HepG2 (cell line): ENCODE results near the gene VPS13C. TPM values are rescaled to one million over a fixed set of nuclear protein-coding genes. Genes with fewer than 3 reads are reported as not detected.

Experiments
- ATAC-seq: fragments of 200-7000 bp; cut with Tn5 transposase; 3 replicates; pipeline ENCODE4 v1.9.1; 2020; ENCODE audit warnings: mild to moderate bottlenecking, moderate library complexity
- BruUV-seq: library from RNA; stranded (reverse); fragments of 400-500 nt; replicated peaks from 2 replicates; lab custom pipeline; 2021; lab: Mats Ljungman, UMichigan
- CTCF ChIA-PET: fragments of 300-600 bp; formaldehyde crosslinking; extraction: SDS; loops from one replicate; lab custom pipeline; 2021; ENCODE audit warnings: low total read pairs, inconsistent platforms, low intra/inter-chr PET ratio; lab: Yijun Ruan, JAX
- POLR2A ChIA-PET: fragments of 350-600 bp; sonication (Branson Sonifier 250); formaldehyde crosslinking; loops from one replicate; lab custom pipeline; 2020; ENCODE audit warnings: antibody characterized with exemption, inconsistent platforms; lab: Yijun Ruan, JAX
- DNase-seq: peaks from one replicate; pipeline ENCODE4 v3.0.0-alpha.2; 2015; ENCODE audit warnings: low spot score
- FAIRE-seq: peaks from 3 replicates; lab custom pipeline; 2011; peaks lifted over from hg19 to GRCh38; lab: Jason Lieb, UNC
- H2AFZ ChIP-seq: one replicate; pipeline ENCODE4 v1.6.1; 2011; ENCODE audit warnings: low read length, inconsistent platforms
- H3K27ac ChIP-seq: fragments of 300-600 bp; 3 replicates; pipeline ENCODE4 v1.8.0; 2011; ENCODE audit warnings: mixed run types, mild to moderate bottlenecking, mixed read lengths, low read length, inconsistent platforms; ENCODE audit not compliant: insufficient read depth; ENCODE audit errors: extremely low read length
- H3K27me3 ChIP-seq, 2 experiments: fragments of 200-600 bp in 1 of 2; 2 replicates in 1 of 2; 3 replicates in 1 of 2; pipeline versions ENCODE4 v1.6.0 to v1.8.0; 2011; ENCODE audit warnings: low read length in 2 of 2, mild to moderate bottlenecking in 2 of 2, moderate library complexity in 2 of 2, inconsistent platforms in 1 of 2; ENCODE audit not compliant: insufficient read depth in 2 of 2, control insufficient read depth in 1 of 2
- H3K36me3 ChIP-seq, 2 experiments: fragments of 200-600 bp in 1 of 2; replicated peaks in 1 of 2; 2 replicates in 1 of 2; 3 replicates in 1 of 2; pipeline versions ENCODE4 v1.5.1 to v1.8.0; 2011; ENCODE audit warnings: low read length in 2 of 2, inconsistent platforms in 1 of 2; ENCODE audit not compliant: insufficient read depth in 2 of 2, control insufficient read depth in 1 of 2
- H3K4me1 ChIP-seq: 2 replicates; pipeline ENCODE4 v1.5.1; 2012; ENCODE audit warnings: low read length, inconsistent platforms; ENCODE audit not compliant: insufficient read depth
- H3K4me2 ChIP-seq: 2 replicates; pipeline ENCODE4 v1.6.0; 2011; ENCODE audit warnings: low read depth, low read length, inconsistent platforms
- H3K4me3 ChIP-seq, 3 experiments: fragments of 200-600 bp in 1 of 3; sonication (generic), shearing (Covaris generic) in 1 of 3; replicated peaks in 1 of 3; 2 replicates each; pipeline ENCODE4 v1.5.1; 2011 to 2016; ENCODE audit warnings: low read length in 3 of 3, inconsistent platforms in 2 of 3, low read depth in 2 of 3, mild to moderate bottlenecking in 2 of 3, control low read depth in 1 of 3, mixed read lengths in 1 of 3; ENCODE audit not compliant: insufficient read depth in 1 of 3
- H3K79me2 ChIP-seq: one replicate; pipeline ENCODE4 v1.6.1; 2011; ENCODE audit warnings: low read length, inconsistent platforms; ENCODE audit not compliant: insufficient read depth
- H3K9ac ChIP-seq: 2 replicates; pipeline ENCODE4 v1.6.0; 2011; ENCODE audit warnings: mild to moderate bottlenecking, low read depth, low read length, inconsistent platforms; ENCODE audit not compliant: insufficient read depth
- H3K9me3 ChIP-seq: 2 replicates; pipeline ENCODE4 v1.5.1; 2012; ENCODE audit warnings: mild to moderate bottlenecking, low read length
- H4K20me1 ChIP-seq: 2 replicates; pipeline ENCODE4 v1.6.0; 2011; ENCODE audit warnings: inconsistent platforms, mild to moderate bottlenecking, low read length, moderate library complexity; ENCODE audit not compliant: insufficient read depth
- FOXC1 ChIP-seq: sonication (generic); formaldehyde crosslinking; IDR thresholded peaks from 2 replicates; pipeline ENCODE4 v1.8.0; 2022; ENCODE audit warnings: mild to moderate bottlenecking, missing genetic modification reagents, borderline replicate concordance
- MIXL1 ChIP-seq: IDR thresholded peaks from 2 replicates; pipeline ENCODE4 v1.6.1; 2016
- SALL1 ChIP-seq: sonication (generic); formaldehyde crosslinking; IDR thresholded peaks from 2 replicates; pipeline ENCODE4 v1.8.0; 2022; ENCODE audit warnings: mild to moderate bottlenecking, missing genetic modification reagents
- SP1 ChIP-seq, 2 experiments: fragments of 450-650 bp in 1 of 2; sonication (generic) in 1 of 2; formaldehyde crosslinking in 1 of 2; IDR thresholded peaks; 2 replicates each; pipeline versions ENCODE4 v1.4.0 to v1.6.1; 2016 to 2020; ENCODE audit warnings: missing genetic modification reagents in 1 of 2
- TCF7L2 ChIP-seq: IDR thresholded peaks from 2 replicates; pipeline ENCODE4 v1.6.1; 2011; ENCODE audit warnings: mild to moderate bottlenecking, low read depth, low read length, moderate library complexity
- USF2 ChIP-seq, 2 experiments: sonication (generic) in 1 of 2; formaldehyde crosslinking in 1 of 2; IDR thresholded peaks; 2 replicates each; pipeline versions ENCODE4 v1.5.1 to v1.6.1; 2011 to 2020; ENCODE audit warnings: borderline replicate concordance in 1 of 2, low read depth in 1 of 2, low read length in 1 of 2, mild to moderate bottlenecking in 1 of 2, missing genetic modification reagents in 1 of 2, moderate library complexity in 1 of 2
- ZFY ChIP-seq: sonication (generic); formaldehyde crosslinking; IDR thresholded peaks from 2 replicates; pipeline ENCODE4 v1.4.0; 2020; ENCODE audit warnings: missing genetic modification reagents
- ZNF143 ChIP-seq: sonication (generic); formaldehyde crosslinking; IDR thresholded peaks from 2 replicates; pipeline ENCODE4 v1.4.0; 2020; ENCODE audit warnings: missing genetic modification reagents
- ZNF552 ChIP-seq: sonication (generic); formaldehyde crosslinking; IDR thresholded peaks from 2 replicates; pipeline ENCODE4 v1.9.0; 2022; ENCODE audit warnings: missing genetic modification reagents, mild to moderate bottlenecking, borderline replicate concordance
- ZNF710 ChIP-seq: sonication (generic); formaldehyde crosslinking; IDR thresholded peaks from 2 replicates; pipeline ENCODE4 v1.5.0; 2020; ENCODE audit warnings: mild to moderate bottlenecking, missing genetic modification reagents, borderline replicate concordance
- WGBS: methylation state at CpG from one replicate; pipeline ENCODE4 v1.1.6; 2017; ENCODE audit warnings: low lambda C conversion rate; 5-methylcytosine and 5-hydroxymethylcytosine counted together
- in situ Hi-C: cut with HindIII; loops from 2 replicates; pipeline ENCODE4 v1.10.0; 2017; ENCODE audit warnings: low pct_unique_long_range_greater_than_20kb; ENCODE audit not compliant: extremely low pct_ligation_motif_present
- intact Hi-C: fragments of 100-400 bp; cut with micrococcal nuclease; formaldehyde crosslinking; loops from one replicate; pipeline ENCODE4 v1.10.0; 2022; ENCODE audit not compliant: unreplicated experiment
- polyA plus RNA-seq, 8 experiments: library from polyadenylated mRNA; depleted of rRNA in 3 of 8; stranded (reverse) in 7 of 8; unstranded in 1 of 8; fragments of >200 nt; fragmentation: Illumina TruSeq in 4 of 8; extraction: Trizol in 4 of 8; gene quantifications; 2 replicates each; pipeline versions ENCODE4 v1.2.1 to v1.2.3, GENCODE V29; 2011 to 2016; ENCODE audit warnings: low read depth in 4 of 8, missing spikeins in 1 of 8, mixed read lengths in 1 of 8; ENCODE audit not compliant: insufficient read depth in 1 of 8
- total RNA-seq, 5 experiments: library from RNA; depleted of rRNA; stranded (reverse); fragments of >200 nt; fragmentation: Illumina TruSeq; extraction: Trizol; gene quantifications; 2 replicates each; pipeline ENCODE4 v1.2.3, GENCODE V29; 2016; ENCODE audit warnings: low read depth in 1 of 5
- TF ChIP-seq, protein P1 (sequence below): sonication (generic); formaldehyde crosslinking; IDR thresholded peaks from 2 replicates; pipeline ENCODE4 v1.8.0; 2022; ENCODE audit warnings: mild to moderate bottlenecking, missing genetic modification reagents
- TF ChIP-seq, protein P2 (sequence below): sonication (generic); formaldehyde crosslinking; IDR thresholded peaks from 2 replicates; pipeline ENCODE4 v1.5.1; 2020; ENCODE audit warnings: mild to moderate bottlenecking, missing genetic modification reagents, moderate library complexity

The VPS13C gene
- total and polyA plus RNA-seq, 2 of the 13 experiments (the other 11 are each of a cell fraction or from before 2014, with no cell fraction given) = 10.9 to 26.8 TPM

DNA sequence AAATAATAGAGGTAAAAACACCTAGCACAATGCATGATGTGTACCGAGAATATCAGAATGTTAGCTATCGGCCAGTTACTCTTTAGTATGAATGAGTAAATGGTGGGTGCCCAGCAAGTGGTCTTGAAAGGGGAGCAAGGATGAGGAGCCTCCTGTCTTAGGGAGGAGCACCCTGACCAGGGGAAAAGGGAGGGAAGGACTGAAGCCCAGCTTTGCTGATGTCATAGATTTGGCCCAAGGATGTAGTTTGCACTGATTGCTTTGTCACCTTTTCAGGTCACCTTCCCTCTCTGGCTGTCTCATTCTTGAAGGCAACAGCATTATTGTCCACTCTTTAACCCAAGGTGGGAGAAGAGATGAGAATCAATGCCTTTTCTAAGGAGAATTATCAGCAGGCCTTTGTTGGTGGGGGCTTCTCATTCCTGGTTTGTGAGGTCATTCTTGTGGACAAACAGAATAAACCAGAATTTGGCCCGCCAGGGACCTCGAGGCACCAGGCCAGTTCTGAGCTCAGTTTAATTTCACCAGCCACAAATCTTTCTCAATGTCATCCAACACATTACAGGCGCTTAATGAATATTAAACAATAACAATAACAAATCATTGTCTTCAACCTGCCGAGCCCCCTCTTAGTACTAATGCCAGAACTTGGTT lies 231.3 kb downstream of the VPS13C start (continued):
- TF ChIP-seq ZNF143 (no peak), USF2 (IDR thresholded peaks at IDR 0.05; ENCODE audit: low read depth, low read length) (no peak), USF2 (CRISPR knock-in tag; IDR thresholded peaks at IDR 0.05; ENCODE audit: borderline replicate concordance) (no peak), ZNF552 (CRISPR knock-in tag) (no peak), MIXL1 (CRISPR knock-in tag) (no peak)

GRCh38 chr15:61828008-61828407 lies 232.2 kb downstream of the VPS13C start:
- Histone ChIP-seq H2AFZ (no peak overlapping the region), H3K27ac (no peak overlapping the region), H3K9ac (no peak overlapping the region), H3K36me3 (no peaks in the 10 kb centered on the region), H3K9me3 (no peaks in the 10 kb centered on the region), H3K4me3 (peak overlapping the region in 2 of 3 experiments; percentile 11 to 21; a peak in 1 of 6 replicates), H4K20me1 (no peaks in the 10 kb centered on the region), H3K4me2 (peak overlapping the region; percentile 43), H3K79me2 (no peaks in the 10 kb centered on the region), H3K4me1 (no peaks in the 10 kb centered on the region), H3K27me3 (peaks cover 3 to 12% of the 10 kb centered on the region in 2 experiments; a peak in 2 of 5 replicates)
- no TSS peak for BruUV-seq
- intact Hi-C loops (no loop called here), in situ Hi-C loops (loop anchor here (25.0 kb wide), 1 partner anchor 666 kb away; no protein-coding TSS in a partner anchor)
- WGBS = 22% methylated on average over 9 of the region's 13 CpGs
- ChIA-PET CTCF (no interaction called here), POLR2A (no interaction called here)
- FAIRE-seq (no peak), DNase-seq (peak; percentile 23), ATAC-seq (peak; percentile 91)
- TF ChIP-seq, protein P1, sequence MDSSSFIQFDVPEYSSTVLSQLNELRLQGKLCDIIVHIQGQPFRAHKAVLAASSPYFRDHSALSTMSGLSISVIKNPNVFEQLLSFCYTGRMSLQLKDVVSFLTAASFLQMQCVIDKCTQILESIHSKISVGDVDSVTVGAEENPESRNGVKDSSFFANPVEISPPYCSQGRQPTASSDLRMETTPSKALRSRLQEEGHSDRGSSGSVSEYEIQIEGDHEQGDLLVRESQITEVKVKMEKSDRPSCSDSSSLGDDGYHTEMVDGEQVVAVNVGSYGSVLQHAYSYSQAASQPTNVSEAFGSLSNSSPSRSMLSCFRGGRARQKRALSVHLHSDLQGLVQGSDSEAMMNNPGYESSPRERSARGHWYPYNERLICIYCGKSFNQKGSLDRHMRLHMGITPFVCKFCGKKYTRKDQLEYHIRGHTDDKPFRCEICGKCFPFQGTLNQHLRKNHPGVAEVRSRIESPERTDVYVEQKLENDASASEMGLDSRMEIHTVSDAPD (CRISPR knock-in tag) = no peak
- TF ChIP-seq ZNF710 (CRISPR knock-in tag) (no peak), SP1 (IDR thresholded peaks at IDR 0.05) (no peak), SP1 (CRISPR knock-in tag; IDR thresholded peaks at IDR 0.05) (no peak), ZFY (CRISPR knock-in tag) (0 out of 2 replicates have a peak, but pooled peaks have one; percentile 14), FOXC1 (CRISPR knock-in tag) (no peak), SALL1 (CRISPR knock-in tag) (no peak), TCF7L2 (no peak)
- TF ChIP-seq, protein P2, sequence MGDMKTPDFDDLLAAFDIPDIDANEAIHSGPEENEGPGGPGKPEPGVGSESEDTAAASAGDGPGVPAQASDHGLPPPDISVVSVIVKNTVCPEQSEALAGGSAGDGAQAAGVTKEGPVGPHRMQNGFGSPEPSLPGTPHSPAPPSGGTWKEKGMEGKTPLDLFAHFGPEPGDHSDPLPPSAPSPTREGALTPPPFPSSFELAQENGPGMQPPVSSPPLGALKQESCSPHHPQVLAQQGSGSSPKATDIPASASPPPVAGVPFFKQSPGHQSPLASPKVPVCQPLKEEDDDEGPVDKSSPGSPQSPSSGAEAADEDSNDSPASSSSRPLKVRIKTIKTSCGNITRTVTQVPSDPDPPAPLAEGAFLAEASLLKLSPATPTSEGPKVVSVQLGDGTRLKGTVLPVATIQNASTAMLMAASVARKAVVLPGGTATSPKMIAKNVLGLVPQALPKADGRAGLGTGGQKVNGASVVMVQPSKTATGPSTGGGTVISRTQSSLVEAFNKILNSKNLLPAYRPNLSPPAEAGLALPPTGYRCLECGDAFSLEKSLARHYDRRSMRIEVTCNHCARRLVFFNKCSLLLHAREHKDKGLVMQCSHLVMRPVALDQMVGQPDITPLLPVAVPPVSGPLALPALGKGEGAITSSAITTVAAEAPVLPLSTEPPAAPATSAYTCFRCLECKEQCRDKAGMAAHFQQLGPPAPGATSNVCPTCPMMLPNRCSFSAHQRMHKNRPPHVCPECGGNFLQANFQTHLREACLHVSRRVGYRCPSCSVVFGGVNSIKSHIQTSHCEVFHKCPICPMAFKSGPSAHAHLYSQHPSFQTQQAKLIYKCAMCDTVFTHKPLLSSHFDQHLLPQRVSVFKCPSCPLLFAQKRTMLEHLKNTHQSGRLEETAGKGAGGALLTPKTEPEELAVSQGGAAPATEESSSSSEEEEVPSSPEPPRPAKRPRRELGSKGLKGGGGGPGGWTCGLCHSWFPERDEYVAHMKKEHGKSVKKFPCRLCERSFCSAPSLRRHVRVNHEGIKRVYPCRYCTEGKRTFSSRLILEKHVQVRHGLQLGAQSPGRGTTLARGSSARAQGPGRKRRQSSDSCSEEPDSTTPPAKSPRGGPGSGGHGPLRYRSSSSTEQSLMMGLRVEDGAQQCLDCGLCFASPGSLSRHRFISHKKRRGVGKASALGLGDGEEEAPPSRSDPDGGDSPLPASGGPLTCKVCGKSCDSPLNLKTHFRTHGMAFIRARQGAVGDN = peak; percentile 24; the same call in 1 of the 2 replicates
